Pericardium fibroblast (primary cell): ENCODE measurements around the gene KRTAP20-1. TPM values are rescaled to one million over a fixed set of nuclear protein-coding genes. Genes with fewer than 3 reads are reported as not detected.

ENCODE experiments used
- total RNA-seq: library from RNA; depleted of rRNA; stranded (reverse); fragments of >200 nt; gene quantifications from 2 replicates; pipeline ENCODE4 v1.2.3, GENCODE V29; 2015

The KRTAP20-1 gene
- not detected in 2 replicates for total RNA-seq

GRCh38 chr21:30616125-30616524 is at the start of gene KRTAP20-1:
KRTAP20-1 (plus strand) TSS chr21:30616425; CDS start chr21:30616455, 30 bp downstream.

GRCh38 chr21:30590297-30590696 is 25.9 kb upstream of the KRTAP20-1 start, which contains the start of gene KRTAP22-2:
KRTAP22-2 (minus strand) TSS chr21:30590397.

GRCh38 chr21:30592140-30592539 is 24.1 kb upstream of the KRTAP20-1 start, which contains the start of gene KRTAP6-3:
KRTAP6-3 (plus strand) TSS chr21:30592440; CDS start chr21:30592446, 6 bp downstream.

GRCh38 chr21:30598802-30599201 is 17.4 kb upstream of the KRTAP20-1 start, which contains the start of gene KRTAP6-2:
KRTAP6-2 (minus strand) TSS chr21:30598902; CDS start chr21:30598874, 28 bp downstream.

GRCh38 chr21:30600787-30601186 is 15.4 kb upstream of the KRTAP20-1 start, which contains the start of gene KRTAP22-1:
KRTAP22-1 (plus strand) TSS chr21:30601087.

GRCh38 chr21:30613836-30614235 is 2.4 kb upstream of the KRTAP20-1 start, which contains the start of gene KRTAP6-1:
KRTAP6-1 (minus strand) TSS chr21:30613930; CDS start chr21:30613904, 26 bp downstream.

GRCh38 chr21:30620522-30620921 is 4.3 kb downstream of the KRTAP20-1 start, which contains the start of gene KRTAP20-4:
KRTAP20-4 (plus strand) TSS chr21:30620627.

GRCh38 chr21:30634906-30635305 is 18.7 kb downstream of the KRTAP20-1 start, which contains the start of gene KRTAP20-2:
KRTAP20-2 (plus strand) TSS chr21:30635206; CDS start chr21:30635264, 58 bp downstream.

GRCh38 chr21:30642564-30642963 is 26.3 kb downstream of the KRTAP20-1 start, which contains the start of gene KRTAP20-3:
KRTAP20-3 (plus strand) TSS chr21:30642864.

Other genes with a start within 250 kb of the KRTAP20-1 start
- not detected in 2 replicates for gene KRTAP13-2, start 244.2 kb upstream of the KRTAP20-1 start, total RNA-seq
- not detected in 2 replicates for gene KRTAP13-1, start 220.4 kb upstream of the KRTAP20-1 start, total RNA-seq
- not detected in 2 replicates for gene KRTAP13-3, start 190.5 kb upstream of the KRTAP20-1 start, total RNA-seq
- not detected in 2 replicates for gene KRTAP13-4, start 186.2 kb upstream of the KRTAP20-1 start, total RNA-seq
- not detected in 2 replicates for gene KRTAP15-1, start 176.2 kb upstream of the KRTAP20-1 start, total RNA-seq
- gene KRTAP19-1, start 136.1 kb upstream of the KRTAP20-1 start, total RNA-seq = not detected in 2 replicates
- gene KRTAP19-2, start 129.0 kb upstream of the KRTAP20-1 start, total RNA-seq = not detected in 2 replicates
- not detected in 2 replicates for gene KRTAP19-3, start 124.4 kb upstream of the KRTAP20-1 start, total RNA-seq
- not detected in 2 replicates for gene KRTAP19-4, start 119.3 kb upstream of the KRTAP20-1 start, total RNA-seq
- not detected in 2 replicates for gene KRTAP19-5, start 114.3 kb upstream of the KRTAP20-1 start, total RNA-seq
- not detected in 2 replicates for gene KRTAP19-6, start 74.6 kb upstream of the KRTAP20-1 start, total RNA-seq
- gene KRTAP19-7, start 55.1 kb upstream of the KRTAP20-1 start, total RNA-seq = not detected in 2 replicates
- not detected in 2 replicates for gene KRTAP22-2, start 26.0 kb upstream of the KRTAP20-1 start, total RNA-seq
- not detected in 2 replicates for gene KRTAP6-3, start 24.0 kb upstream of the KRTAP20-1 start, total RNA-seq
- not detected in 2 replicates for gene KRTAP6-2, start 17.5 kb upstream of the KRTAP20-1 start, total RNA-seq
- not detected in 2 replicates for gene KRTAP22-1, start 15.3 kb upstream of the KRTAP20-1 start, total RNA-seq
- not detected in 2 replicates for gene KRTAP6-1, start 2.5 kb upstream of the KRTAP20-1 start, total RNA-seq
- gene KRTAP20-4, start 4.2 kb downstream of the KRTAP20-1 start, total RNA-seq = not detected in 2 replicates
- not detected in 2 replicates for gene KRTAP20-2, start 18.8 kb downstream of the KRTAP20-1 start, total RNA-seq
- gene KRTAP20-3, start 26.4 kb downstream of the KRTAP20-1 start, total RNA-seq = not detected in 2 replicates
- gene KRTAP21-3, start 102.4 kb downstream of the KRTAP20-1 start, total RNA-seq = not detected in 2 replicates
- not detected in 2 replicates for gene KRTAP21-2, start 130.8 kb downstream of the KRTAP20-1 start, total RNA-seq
- gene KRTAP21-1, start 139.0 kb downstream of the KRTAP20-1 start, total RNA-seq = not detected in 2 replicates
- gene KRTAP8-1, start 196.8 kb downstream of the KRTAP20-1 start, total RNA-seq = not detected in 2 replicates
- gene KRTAP7-1, start 213.3 kb downstream of the KRTAP20-1 start, total RNA-seq = not detected in 2 replicates